ENCODE results near the gene NXPE3. TPM values are rescaled to one million over a fixed set of nuclear protein-coding genes. Genes with fewer than 3 reads are reported as not detected.

Gene NXPE3
- total and polyA plus RNA-seq, 9 of the 15 experiments (the other 6 are each of a cell fraction or from before 2014, with no cell fraction given), result 0.25 to 2.5 (median 0.95) TPM

DNA sequence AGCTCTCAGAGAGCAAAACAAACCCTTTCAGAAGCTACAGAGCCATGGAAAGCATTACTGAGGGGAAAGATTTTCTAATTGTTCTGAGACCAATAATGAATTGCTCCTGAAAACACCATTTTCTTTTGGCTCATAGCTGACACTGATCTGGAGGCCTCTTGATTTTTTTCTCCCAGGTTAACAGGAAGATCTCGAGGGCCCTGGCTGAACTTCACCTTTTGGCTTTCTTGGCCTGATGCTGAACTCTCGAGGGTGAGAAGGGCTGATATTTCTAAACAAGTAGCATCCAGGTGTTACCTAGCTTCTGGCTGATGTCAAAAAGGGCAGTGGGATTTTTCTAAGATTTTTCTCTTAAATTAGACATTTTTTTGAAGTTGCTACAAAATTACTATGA lies 50.4 kb downstream of the NXPE3 start:
- in situ Hi-C loops (cut with MboI) (no loop called here), intact Hi-C loops (cut with micrococcal nuclease) (no loop called here)
- Histone ChIP-seq H3K9me1 (ENCODE audit: control insufficient read depth, insufficient read depth, low read length) (no peaks in the 10 kb centered on the region), H3K4me3 (no peak overlapping the region), H3K9me3 (replicated peaks; ENCODE audit: control insufficient read depth, insufficient read depth, low read depth, low read length) (no peaks in the 10 kb centered on the region), H3K36me3 (ENCODE audit: control insufficient read depth, insufficient read depth, low read length) (no peaks in the 10 kb centered on the region), H3K4me1 (replicated peaks in 1 of 2; ENCODE audit: control insufficient read depth in 2 of 2, insufficient read depth in 2 of 2, low read length in 2 of 2) (peaks cover 3 to 5% of the 10 kb centered on the region in 2 experiments; a peak in 3 of 5 replicates), H3K27me3 (ENCODE audit: control insufficient read depth in 2 of 2, insufficient read depth in 2 of 2, low read length in 2 of 2) (no peaks in the 10 kb centered on the region), H2AFZ (ENCODE audit: low read depth, low read length) (no peak overlapping the region), H3K4me2 (ENCODE audit: insufficient read depth, low read length) (no peak overlapping the region), H4K20me1 (replicated peaks; ENCODE audit: control insufficient read depth, insufficient read depth, low read length) (no peaks in the 10 kb centered on the region), H3K79me2 (ENCODE audit: control insufficient read depth, insufficient read depth, low read length) (no peaks in the 10 kb centered on the region), H3K27ac (ENCODE audit: extremely low read depth, low read depth, low read length) (no peak overlapping the region), H3K9ac (ENCODE audit: insufficient read depth in 1 of 2, low read depth in 2 of 2, low read length in 2 of 2) (no peak overlapping the region)
- DNase-seq (ENCODE audit: extremely low read depth in 1 of 4, low spot score in 3 of 4) (no peak), FAIRE-seq (no peak), ATAC-seq (no peak)
- ChIA-PET POLR2A (no interaction called here), CTCF (ENCODE audit: low intra/inter-chr PET ratio) (no interaction called here)
- no TSS peak for BruUV-seq (replicated peaks)
- 17% methylated on average over 2 of the region's 2 CpGs for WGBS (ENCODE audit: insufficient coverage, low coverage, missing lambda C conversion rate)
- no peak for TF ChIP-seq MAFG (tag; conservative IDR thresholded peaks at IDR 0.05)
- TF ChIP-seq MCM3 (IDR thresholded peaks at IDR 0.05), result no peak
- no peak for TF ChIP-seq ZZZ3 (IDR thresholded peaks at IDR 0.05)
- TF ChIP-seq, protein P1, sequence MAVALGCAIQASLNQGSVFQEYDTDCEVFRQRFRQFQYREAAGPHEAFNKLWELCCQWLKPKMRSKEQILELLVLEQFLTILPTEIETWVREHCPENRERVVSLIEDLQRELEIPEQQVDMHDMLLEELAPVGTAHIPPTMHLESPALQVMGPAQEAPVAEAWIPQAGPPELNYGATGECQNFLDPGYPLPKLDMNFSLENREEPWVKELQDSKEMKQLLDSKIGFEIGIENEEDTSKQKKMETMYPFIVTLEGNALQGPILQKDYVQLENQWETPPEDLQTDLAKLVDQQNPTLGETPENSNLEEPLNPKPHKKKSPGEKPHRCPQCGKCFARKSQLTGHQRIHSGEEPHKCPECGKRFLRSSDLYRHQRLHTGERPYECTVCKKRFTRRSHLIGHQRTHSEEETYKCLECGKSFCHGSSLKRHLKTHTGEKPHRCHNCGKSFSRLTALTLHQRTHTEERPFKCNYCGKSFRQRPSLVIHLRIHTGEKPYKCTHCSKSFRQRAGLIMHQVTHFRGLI (CRISPR knock-in tag; IDR thresholded peaks at IDR 0.05), result no peak
- no peak for TF ChIP-seq ZNF197 (CRISPR knock-in tag; IDR thresholded peaks at IDR 0.05; ENCODE audit: low read depth)
- TF ChIP-seq, protein P2, sequence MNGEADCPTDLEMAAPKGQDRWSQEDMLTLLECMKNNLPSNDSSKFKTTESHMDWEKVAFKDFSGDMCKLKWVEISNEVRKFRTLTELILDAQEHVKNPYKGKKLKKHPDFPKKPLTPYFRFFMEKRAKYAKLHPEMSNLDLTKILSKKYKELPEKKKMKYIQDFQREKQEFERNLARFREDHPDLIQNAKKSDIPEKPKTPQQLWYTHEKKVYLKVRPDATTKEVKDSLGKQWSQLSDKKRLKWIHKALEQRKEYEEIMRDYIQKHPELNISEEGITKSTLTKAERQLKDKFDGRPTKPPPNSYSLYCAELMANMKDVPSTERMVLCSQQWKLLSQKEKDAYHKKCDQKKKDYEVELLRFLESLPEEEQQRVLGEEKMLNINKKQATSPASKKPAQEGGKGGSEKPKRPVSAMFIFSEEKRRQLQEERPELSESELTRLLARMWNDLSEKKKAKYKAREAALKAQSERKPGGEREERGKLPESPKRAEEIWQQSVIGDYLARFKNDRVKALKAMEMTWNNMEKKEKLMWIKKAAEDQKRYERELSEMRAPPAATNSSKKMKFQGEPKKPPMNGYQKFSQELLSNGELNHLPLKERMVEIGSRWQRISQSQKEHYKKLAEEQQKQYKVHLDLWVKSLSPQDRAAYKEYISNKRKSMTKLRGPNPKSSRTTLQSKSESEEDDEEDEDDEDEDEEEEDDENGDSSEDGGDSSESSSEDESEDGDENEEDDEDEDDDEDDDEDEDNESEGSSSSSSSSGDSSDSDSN (IDR thresholded peaks at IDR 0.05; ENCODE audit: borderline replicate concordance in 1 of 2, low read depth in 2 of 2, low read length in 2 of 2), result no peak
- TF ChIP-seq XRCC4 (IDR thresholded peaks at IDR 0.05; ENCODE audit: extremely low read depth, insufficient read depth, insufficient read length), result no peak
- TF ChIP-seq CBX5 (IDR thresholded peaks at IDR 0.05; ENCODE audit: borderline replicate concordance, low read depth), result no peak
- no peak for TF ChIP-seq ZBTB17 (CRISPR knock-in tag; IDR thresholded peaks at IDR 0.05)
- TF ChIP-seq, protein P3, sequence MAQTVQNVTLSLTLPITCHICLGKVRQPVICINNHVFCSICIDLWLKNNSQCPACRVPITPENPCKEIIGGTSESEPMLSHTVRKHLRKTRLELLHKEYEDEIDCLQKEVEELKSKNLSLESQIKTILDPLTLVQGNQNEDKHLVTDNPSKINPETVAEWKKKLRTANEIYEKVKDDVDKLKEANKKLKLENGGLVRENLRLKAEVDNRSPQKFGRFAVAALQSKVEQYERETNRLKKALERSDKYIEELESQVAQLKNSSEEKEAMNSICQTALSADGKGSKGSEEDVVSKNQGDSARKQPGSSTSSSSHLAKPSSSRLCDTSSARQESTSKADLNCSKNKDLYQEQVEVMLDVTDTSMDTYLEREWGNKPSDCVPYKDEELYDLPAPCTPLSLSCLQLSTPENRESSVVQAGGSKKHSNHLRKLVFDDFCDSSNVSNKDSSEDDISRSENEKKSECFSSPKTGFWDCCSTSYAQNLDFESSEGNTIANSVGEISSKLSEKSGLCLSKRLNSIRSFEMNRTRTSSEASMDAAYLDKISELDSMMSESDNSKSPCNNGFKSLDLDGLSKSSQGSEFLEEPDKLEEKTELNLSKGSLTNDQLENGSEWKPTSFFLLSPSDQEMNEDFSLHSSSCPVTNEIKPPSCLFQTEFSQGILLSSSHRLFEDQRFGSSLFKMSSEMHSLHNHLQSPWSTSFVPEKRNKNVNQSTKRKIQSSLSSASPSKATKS (CRISPR knock-in tag; IDR thresholded peaks at IDR 0.05), result no peak
- TF ChIP-seq PRPF4 (IDR thresholded peaks at IDR 0.05; ENCODE audit: insufficient read depth, low read depth, low read length, poor library complexity, severe bottlenecking), result no peak
- TF ChIP-seq, protein P4, sequence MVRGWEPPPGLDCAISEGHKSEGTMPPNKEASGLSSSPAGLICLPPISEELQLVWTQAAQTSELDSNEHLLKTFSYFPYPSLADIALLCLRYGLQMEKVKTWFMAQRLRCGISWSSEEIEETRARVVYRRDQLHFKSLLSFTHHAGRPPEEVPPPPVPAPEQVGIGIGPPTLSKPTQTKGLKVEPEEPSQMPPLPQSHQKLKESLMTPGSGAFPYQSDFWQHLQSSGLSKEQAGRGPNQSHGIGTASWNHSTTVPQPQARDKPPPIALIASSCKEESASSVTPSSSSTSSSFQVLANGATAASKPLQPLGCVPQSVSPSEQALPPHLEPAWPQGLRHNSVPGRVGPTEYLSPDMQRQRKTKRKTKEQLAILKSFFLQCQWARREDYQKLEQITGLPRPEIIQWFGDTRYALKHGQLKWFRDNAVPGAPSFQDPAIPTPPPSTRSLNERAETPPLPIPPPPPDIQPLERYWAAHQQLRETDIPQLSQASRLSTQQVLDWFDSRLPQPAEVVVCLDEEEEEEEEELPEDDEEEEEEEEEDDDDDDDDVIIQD (CRISPR knock-in tag; IDR thresholded peaks at IDR 0.05), result no peak
- TF ChIP-seq ZNF445 (CRISPR knock-in tag; IDR thresholded peaks at IDR 0.05; ENCODE audit: low read depth), result no peak
- TF ChIP-seq, protein P5, sequence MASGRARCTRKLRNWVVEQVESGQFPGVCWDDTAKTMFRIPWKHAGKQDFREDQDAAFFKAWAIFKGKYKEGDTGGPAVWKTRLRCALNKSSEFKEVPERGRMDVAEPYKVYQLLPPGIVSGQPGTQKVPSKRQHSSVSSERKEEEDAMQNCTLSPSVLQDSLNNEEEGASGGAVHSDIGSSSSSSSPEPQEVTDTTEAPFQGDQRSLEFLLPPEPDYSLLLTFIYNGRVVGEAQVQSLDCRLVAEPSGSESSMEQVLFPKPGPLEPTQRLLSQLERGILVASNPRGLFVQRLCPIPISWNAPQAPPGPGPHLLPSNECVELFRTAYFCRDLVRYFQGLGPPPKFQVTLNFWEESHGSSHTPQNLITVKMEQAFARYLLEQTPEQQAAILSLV (tag; IDR thresholded peaks at IDR 0.05), result no peak
- TF ChIP-seq ZNF778 (CRISPR knock-in tag; IDR thresholded peaks at IDR 0.05), result no peak

All from K562 (cell line).